GM12874 (cell line): ENCODE measurements around the gene DPP6.

Experiments used
- TF ChIP-seq, protein P1 (sequence below): IDR thresholded peaks from 2 replicates; pipeline ENCODE4 v1.5.1; 2011; ENCODE audit warnings: low read depth, mild to moderate bottlenecking, control low read depth, low read length, moderate library complexity; ENCODE audit not compliant: insufficient read depth

DPP6 gene

DNA sequence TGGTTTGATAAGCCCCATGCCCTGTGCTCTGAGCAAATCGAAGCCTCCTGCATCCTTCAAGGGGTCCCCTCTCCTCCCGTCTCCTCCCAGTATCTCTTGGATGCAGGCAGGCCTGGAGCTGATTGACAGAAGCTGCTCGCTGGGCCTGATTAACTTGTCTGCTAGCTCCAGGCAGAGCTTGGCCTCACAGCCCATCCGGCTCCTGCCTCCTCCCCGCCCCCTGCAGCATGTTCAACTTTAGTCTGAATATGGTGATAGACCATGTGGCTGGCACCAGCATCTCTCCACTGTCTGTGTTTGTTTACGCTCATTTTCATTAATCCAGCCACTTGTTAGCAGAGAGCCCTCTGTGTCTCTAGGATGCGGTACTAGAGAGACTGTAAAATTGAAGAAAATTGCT, 432.2 kb downstream of the DPP6 start:
- TF ChIP-seq, protein P1, sequence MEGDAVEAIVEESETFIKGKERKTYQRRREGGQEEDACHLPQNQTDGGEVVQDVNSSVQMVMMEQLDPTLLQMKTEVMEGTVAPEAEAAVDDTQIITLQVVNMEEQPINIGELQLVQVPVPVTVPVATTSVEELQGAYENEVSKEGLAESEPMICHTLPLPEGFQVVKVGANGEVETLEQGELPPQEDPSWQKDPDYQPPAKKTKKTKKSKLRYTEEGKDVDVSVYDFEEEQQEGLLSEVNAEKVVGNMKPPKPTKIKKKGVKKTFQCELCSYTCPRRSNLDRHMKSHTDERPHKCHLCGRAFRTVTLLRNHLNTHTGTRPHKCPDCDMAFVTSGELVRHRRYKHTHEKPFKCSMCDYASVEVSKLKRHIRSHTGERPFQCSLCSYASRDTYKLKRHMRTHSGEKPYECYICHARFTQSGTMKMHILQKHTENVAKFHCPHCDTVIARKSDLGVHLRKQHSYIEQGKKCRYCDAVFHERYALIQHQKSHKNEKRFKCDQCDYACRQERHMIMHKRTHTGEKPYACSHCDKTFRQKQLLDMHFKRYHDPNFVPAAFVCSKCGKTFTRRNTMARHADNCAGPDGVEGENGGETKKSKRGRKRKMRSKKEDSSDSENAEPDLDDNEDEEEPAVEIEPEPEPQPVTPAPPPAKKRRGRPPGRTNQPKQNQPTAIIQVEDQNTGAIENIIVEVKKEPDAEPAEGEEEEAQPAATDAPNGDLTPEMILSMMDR, result no peak

DNA sequence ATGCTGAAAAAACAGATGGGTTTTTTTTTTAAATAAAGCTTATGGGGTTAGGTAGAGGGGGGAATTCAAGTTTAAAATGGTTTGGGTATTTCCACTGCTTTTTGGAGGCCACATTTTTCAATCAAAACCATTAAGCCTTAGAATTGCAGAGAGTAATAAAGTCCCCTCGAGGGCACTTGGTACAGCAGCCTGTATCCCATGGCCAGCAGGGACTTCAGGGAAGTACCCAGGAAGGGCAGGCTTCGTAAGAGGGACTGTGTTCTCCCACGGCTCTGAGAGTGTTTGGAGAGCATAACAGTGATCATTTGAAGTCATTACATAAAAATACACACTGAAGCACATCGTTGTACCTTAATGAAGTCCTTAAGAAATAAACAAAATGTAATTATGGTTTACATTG, 432.7 kb downstream of the DPP6 start:
- TF ChIP-seq, protein P1, result no peak

DNA sequence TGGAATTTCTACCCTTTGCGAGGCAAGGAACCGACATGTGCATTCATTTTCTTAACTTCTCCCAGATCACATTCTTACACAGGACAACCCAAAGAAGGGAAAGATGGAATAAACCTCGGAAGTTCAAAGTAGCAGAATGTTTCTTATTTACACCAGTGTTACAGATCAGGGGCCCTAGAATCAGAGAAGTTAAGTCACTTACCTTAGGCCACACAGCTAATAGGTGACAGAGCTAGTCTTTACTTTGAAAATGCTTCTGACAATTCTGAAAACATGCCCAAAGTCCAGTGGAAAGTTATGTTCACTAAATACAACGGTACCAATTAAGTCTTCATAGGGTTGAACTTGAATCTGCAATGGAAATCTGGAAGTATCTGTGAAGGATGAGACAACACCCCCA, 437.7 kb downstream of the DPP6 start:
- TF ChIP-seq, protein P1, result no peak

DNA sequence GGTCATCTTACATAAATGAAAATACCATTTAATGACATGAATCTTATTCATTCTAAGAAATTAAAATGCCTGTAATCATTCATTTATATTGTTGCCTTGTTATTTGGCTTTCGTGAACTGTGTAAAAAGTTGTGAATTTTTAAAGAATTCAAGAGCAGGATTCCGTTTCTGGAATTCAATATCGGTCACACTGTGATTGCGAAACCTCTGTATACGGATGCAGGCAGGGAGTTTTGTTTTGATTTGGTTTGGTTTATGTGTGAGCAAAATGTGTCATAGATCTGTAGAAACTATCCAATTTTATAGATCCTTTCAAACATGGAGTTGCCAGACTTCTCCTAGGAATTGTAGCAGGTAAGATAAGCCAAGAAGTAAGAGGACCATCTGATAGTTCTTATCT, 441.4 kb downstream of the DPP6 start:
- TF ChIP-seq, protein P1, result no peak

DNA sequence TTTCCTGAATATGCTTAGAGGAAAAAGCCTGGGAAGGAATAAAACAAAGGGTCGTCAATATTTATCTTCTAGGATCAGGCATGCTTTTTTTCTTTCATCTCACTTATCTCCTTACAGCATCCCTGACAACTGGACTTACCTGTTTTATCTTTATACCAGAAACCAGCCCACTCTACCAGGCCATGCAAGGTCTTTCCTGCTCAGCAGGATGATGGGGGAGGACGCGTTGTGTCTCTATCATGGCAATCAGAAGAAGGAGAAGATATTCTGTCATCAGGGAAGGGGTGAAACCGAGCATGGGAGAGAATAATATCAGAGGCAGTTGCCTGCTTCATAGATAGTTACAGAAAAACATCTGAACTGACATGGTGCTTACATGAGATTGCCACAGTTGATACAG, 445.6 kb downstream of the DPP6 start:
- TF ChIP-seq, protein P1, result no peak

DNA sequence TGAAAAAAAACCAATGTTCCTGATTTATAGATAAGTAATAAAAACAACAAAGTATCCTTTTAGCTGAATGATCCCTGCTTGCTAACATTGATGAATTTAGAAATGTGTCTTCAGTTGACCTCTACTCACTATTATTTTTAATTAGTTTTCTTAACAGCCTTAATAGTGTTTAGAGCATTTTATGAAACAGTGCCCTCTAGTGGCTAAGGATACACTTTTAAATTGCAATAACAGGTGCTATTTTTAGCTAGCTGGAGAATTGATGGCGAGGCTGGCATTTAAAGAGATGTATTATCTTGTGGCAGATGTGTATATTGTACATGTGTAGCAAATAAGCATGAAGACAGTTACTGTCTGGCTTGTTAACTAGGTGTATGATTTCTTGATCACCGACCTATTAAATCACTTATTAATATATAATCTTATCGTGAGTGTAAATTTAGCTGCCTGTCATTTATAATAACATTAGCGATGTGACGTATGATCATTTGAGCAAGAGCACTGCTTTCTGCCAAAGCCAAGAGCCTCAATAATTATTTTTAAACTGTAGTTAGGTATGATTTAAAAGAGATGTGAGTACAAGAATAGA, 451.9 kb downstream of the DPP6 start:
- TF ChIP-seq, protein P1, result peak; percentile 13; the same call in 1 of the 2 replicates

DNA sequence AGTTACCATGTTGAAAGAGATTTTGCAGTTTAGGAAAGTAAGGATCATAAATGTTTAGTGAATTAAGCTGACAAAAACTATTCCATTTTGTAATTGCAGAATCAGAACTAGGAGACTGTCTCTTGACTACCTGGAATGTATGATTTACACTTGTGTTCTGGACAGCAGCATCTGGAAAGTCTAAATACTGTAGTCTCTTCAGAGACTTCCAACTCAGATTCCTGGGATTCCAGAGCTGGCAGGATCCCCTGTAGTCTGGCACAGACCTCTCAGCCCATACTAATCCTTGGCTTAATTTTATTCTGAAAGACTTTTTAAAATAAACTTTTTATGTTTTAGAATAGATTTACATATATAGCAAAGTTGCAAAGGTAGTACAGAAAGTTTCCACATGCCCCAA, 452.7 kb downstream of the DPP6 start:
- TF ChIP-seq, protein P1, result no peak
